Measurements from ENCODE around the gene DNAH1.

- TF ChIP-seq CTCF (IDR thresholded peaks at IDR 0.05) (no peak), POLR2A (IDR thresholded peaks at IDR 0.05) (no peak)
These were observed 91.7 kb downstream of the DNAH1 start for GRCh38 chr3:52407779-52408178.

Data from testis (tissue), 2 donors.